ACHN (cell line): ENCODE measurements around the gene SNX14.

Source experiments
- DNase-seq: peaks from one replicate; pipeline ENCODE4 v3.0.0-alpha.2; 2015
- in situ Hi-C: cut with HindIII; loops from 2 replicates; pipeline ENCODE4 v1.10.0; 2017; ENCODE audit warnings: low sequenced_read_pairs, low pct_ligation_motif_present, low pct_unique_long_range_greater_than_20kb

The SNX14 gene

GRCh38 chr6:85473748-85474147 is 119.9 kb downstream of the SNX14 start:
- DNase-seq: no peak
- in situ Hi-C loops: no loop called here

GRCh38 chr6:85472744-85473143 is 120.9 kb downstream of the SNX14 start:
- in situ Hi-C loops: no loop called here
- DNase-seq: no peak

GRCh38 chr6:85470023-85470410 is 123.6 kb downstream of the SNX14 start:
- DNase-seq: no peak

GRCh38 chr6:85469276-85470022 is 124.2 kb downstream of the SNX14 start:
- in situ Hi-C loops: no loop called here
- no peak for DNase-seq

More at GRCh38 chr6:85470023-85470410, 123.6 kb downstream of the SNX14 start:
- in situ Hi-C loops: no loop called here

- in situ Hi-C loops: no loop called here
- DNase-seq: no peak
Measured at GRCh38 chr6:85468326-85468725, 125.3 kb downstream of the SNX14 start.

- in situ Hi-C loops: no loop called here
- no peak for DNase-seq
Measured at GRCh38 chr6:85465762-85466161, 127.9 kb downstream of the SNX14 start.

- DNase-seq: peak; percentile 47
- in situ Hi-C loops: no loop called here
Measured at GRCh38 chr6:85464722-85465150, 128.9 kb downstream of the SNX14 start.

- in situ Hi-C loops: no loop called here
Measured at GRCh38 chr6:85464260-85464644, 129.4 kb downstream of the SNX14 start.

GRCh38 chr6:85463621-85464259 is 129.9 kb downstream of the SNX14 start:
- peak; percentile 17 for DNase-seq
- in situ Hi-C loops: no loop called here

More at GRCh38 chr6:85464260-85464644, 129.4 kb downstream of the SNX14 start:
- DNase-seq: peak; percentile 92

- in situ Hi-C loops: no loop called here
- DNase-seq: no peak
Measured at GRCh38 chr6:85462673-85463072, 131.0 kb downstream of the SNX14 start.

- in situ Hi-C loops: no loop called here
- DNase-seq: no peak
Measured at GRCh38 chr6:85461798-85462170, 131.9 kb downstream of the SNX14 start.

GRCh38 chr6:85460921-85461797 is 132.5 kb downstream of the SNX14 start:
- DNase-seq: no peak
- in situ Hi-C loops: no loop called here

GRCh38 chr6:85460154-85460920 is 133.3 kb downstream of the SNX14 start:
- in situ Hi-C loops: no loop called here
- DNase-seq: no peak

GRCh38 chr6:85459224-85459901 is 134.3 kb downstream of the SNX14 start:
- no peak for DNase-seq
- in situ Hi-C loops: no loop called here

GRCh38 chr6:85458782-85459181 is 134.9 kb downstream of the SNX14 start:
- DNase-seq: peak; percentile 24
- in situ Hi-C loops: no loop called here

GRCh38 chr6:85458184-85458583 is 135.5 kb downstream of the SNX14 start:
- no peak for DNase-seq
- in situ Hi-C loops: no loop called here

GRCh38 chr6:85456782-85457181 is 136.9 kb downstream of the SNX14 start:
- in situ Hi-C loops: no loop called here

More at GRCh38 chr6:85456782-85457181, 136.9 kb downstream of the SNX14 start:
- DNase-seq: no peak
